ENCODE data around the gene NTRK1.

NTRK1 gene

GRCh38 chr1:156898161-156898566 is 37.5 kb downstream of the NTRK1 start:
- no peak for DNase-seq (ENCODE audit: low spot score)

GRCh38 chr1:156898971-156899664 is 38.5 kb downstream of the NTRK1 start:
- no peak for DNase-seq (ENCODE audit: low spot score)

- no peak for DNase-seq (ENCODE audit: low spot score)
Observed at GRCh38 chr1:156899956-156900718, 39.5 kb downstream of the NTRK1 start.

- DNase-seq (ENCODE audit: low spot score) = no peak
Observed at GRCh38 chr1:156900896-156901589, 40.4 kb downstream of the NTRK1 start.

GRCh38 chr1:156901590-156901900 is 40.9 kb downstream of the NTRK1 start:
- no peak for DNase-seq (ENCODE audit: low spot score)

- no peak for DNase-seq (ENCODE audit: low spot score)
Observed at GRCh38 chr1:156901966-156902915, 41.6 kb downstream of the NTRK1 start.

GRCh38 chr1:156903328-156904091 is 42.8 kb downstream of the NTRK1 start:
- DNase-seq (ENCODE audit: low spot score) = no peak

GRCh38 chr1:156904187-156904959 is 43.7 kb downstream of the NTRK1 start:
- no peak for DNase-seq (ENCODE audit: low spot score)

GRCh38 chr1:156905176-156905575 is 44.5 kb downstream of the NTRK1 start:
- no peak for DNase-seq (ENCODE audit: low spot score)

- no peak for DNase-seq (ENCODE audit: low spot score)
Observed at GRCh38 chr1:156905651-156906050, 45.0 kb downstream of the NTRK1 start.

GRCh38 chr1:156906206-156906906 is 45.7 kb downstream of the NTRK1 start:
- no peak for DNase-seq (ENCODE audit: low spot score)

GRCh38 chr1:156908541-156908940 is 47.9 kb downstream of the NTRK1 start:
- no peak for DNase-seq (ENCODE audit: low spot score)

GRCh38 chr1:156908955-156909354 is 48.3 kb downstream of the NTRK1 start:
- no peak for DNase-seq (ENCODE audit: low spot score)

GRCh38 chr1:156909671-156910070 is 49.0 kb downstream of the NTRK1 start:
- DNase-seq (ENCODE audit: low spot score) = no peak

GRCh38 chr1:156910309-156910782 is 49.7 kb downstream of the NTRK1 start:
- DNase-seq (ENCODE audit: low spot score) = no peak

- DNase-seq (ENCODE audit: low spot score) = no peak
Observed at GRCh38 chr1:156911577-156912298, 51.1 kb downstream of the NTRK1 start.

- no peak for DNase-seq (ENCODE audit: low spot score)
Observed at GRCh38 chr1:156912310-156912709, 51.6 kb downstream of the NTRK1 start.

- DNase-seq (ENCODE audit: low spot score) = no peak
Observed at GRCh38 chr1:156912861-156913808, 52.5 kb downstream of the NTRK1 start.
